Aorta (tissue), 5 donors: ENCODE measurements around the gene CYTIP. TPM values are rescaled to one million over a fixed set of nuclear protein-coding genes. Genes with fewer than 3 reads are reported as not detected.

Source experiments
- ATAC-seq: fragments of 200-7000 bp; cut with Tn5 transposase; one replicate; pipeline ENCODE4 v1.9.1; 2022; ENCODE audit warnings: moderate library complexity; ENCODE audit not compliant: low FRiP score
- DNase-seq, 2 donors: peaks; one replicate each; pipeline ENCODE4 v3.0.0-alpha.2; 2020
- H3K27ac ChIP-seq, 2 donors: one replicate each; pipeline ENCODE4 v1.5.1; 2013; ENCODE audit warnings: low read length in 2 of 2, mild to moderate bottlenecking in 2 of 2, moderate library complexity in 2 of 2, control low read depth in 1 of 2, inconsistent platforms in 1 of 2, low read depth in 1 of 2
- H3K27me3 ChIP-seq, 2 donors: one replicate each; pipeline ENCODE4 v1.6.1; 2013; ENCODE audit warnings: control low read depth in 1 of 2, low read length in 1 of 2, mild to moderate bottlenecking in 1 of 2, moderate library complexity in 1 of 2; ENCODE audit not compliant: insufficient read depth in 2 of 2, control insufficient read depth in 1 of 2
- H3K36me3 ChIP-seq, 2 donors: one replicate each; pipeline ENCODE4 v1.6.1; 2013; ENCODE audit warnings: control low read depth in 1 of 2, low read length in 1 of 2, mild to moderate bottlenecking in 1 of 2; ENCODE audit not compliant: insufficient read depth in 2 of 2, control insufficient read depth in 1 of 2
- H3K4me1 ChIP-seq, 2 donors: one replicate each; pipeline ENCODE4 v1.6.1; 2013; ENCODE audit warnings: low read length in 2 of 2, control low read depth in 1 of 2, mild to moderate bottlenecking in 1 of 2, moderate library complexity in 1 of 2; ENCODE audit not compliant: insufficient read depth in 2 of 2, control insufficient read depth in 1 of 2
- H3K4me3 ChIP-seq, 2 donors: one replicate each; pipeline ENCODE4 v1.5.1; 2013; ENCODE audit warnings: low read length in 2 of 2, control low read depth in 1 of 2, mild to moderate bottlenecking in 1 of 2
- H3K9me3 ChIP-seq: one replicate; pipeline ENCODE4 v1.6.1; 2013; ENCODE audit warnings: mild to moderate bottlenecking, low read length; ENCODE audit not compliant: control insufficient read depth
- WGBS, 2 donors: extraction: QIAGEN DNeasy Blood & Tissue Kit; methylation state at CpG; one replicate each; pipeline ENCODE4 v1.1.7; 2013; 5-methylcytosine and 5-hydroxymethylcytosine counted together
- intact Hi-C, 2 donors: fragments of 100-400 bp; cut with DNase I; formaldehyde crosslinking; loops; one replicate each; pipeline versions ENCODE4 v1.14.2 to v1.15.0; 2022
- polyA plus RNA-seq, 2 donors: library from polyadenylated mRNA; stranded (reverse); fragments of 200-250 nt; gene quantifications; one replicate each; pipeline ENCODE4 v1.2.3, GENCODE V29; 2013
- total RNA-seq, 2 donors: library from RNA; stranded (reverse); fragmentation: NEBNext Ultra II Directional; extraction: Animal tissue kit (Norgen Biotek cat#: 25700); gene quantifications; one replicate each; pipeline ENCODE4 v1.2.1, GENCODE V29; 2021
- donor health status: healthy with polysubstance abuse.
- donor health status: Bipolar disorder and iron deficiency.
- donor health status: DM: no; HTN: no; CAD: no.
- donor health status: DM: no; HTN: no; CAD: no.
- donor health status: DM: yes; HTN: yes; CAD: no.

The CYTIP gene
- total and polyA plus RNA-seq, 4 donors: 1.00 to 21.1 (median 7.5) TPM

- Histone ChIP-seq H3K4me3 (no peak overlapping the region), H3K36me3 (no peaks in the 10 kb centered on the region), H3K27me3 (no peaks in the 10 kb centered on the region), H3K9me3 (peaks cover 2% of the 10 kb centered on the region), H3K4me1 (no peaks in the 10 kb centered on the region), H3K27ac (no peak overlapping the region)
- ATAC-seq: no peak
- WGBS, 2 donors: 58 to 59% methylated on average over 2 of the region's 2 CpGs
- DNase-seq: no peak
- intact Hi-C loops: no loop called here
These were observed 22.5 kb downstream of the CYTIP start for GRCh38 chr2:157421331-157421944.

- DNase-seq: no peak
- peak; percentile 63 for ATAC-seq
- intact Hi-C loops: no loop called here
- no peaks in the 10 kb centered on the region for H3K36me3 ChIP-seq
- WGBS, 2 donors: 35 to 51% methylated on average over 4 of the region's 4 CpGs
- no peaks in the 10 kb centered on the region for H3K27me3 ChIP-seq
- no peak overlapping the region for H3K27ac ChIP-seq
- peaks cover 2% of the 10 kb centered on the region for H3K9me3 ChIP-seq
- no peak overlapping the region for H3K4me3 ChIP-seq
- no peaks in the 10 kb centered on the region for H3K4me1 ChIP-seq
These were observed 23.0 kb downstream of the CYTIP start for GRCh38 chr2:157420771-157421323.

- no peak for ATAC-seq
- no peak overlapping the region for H3K27ac ChIP-seq
- intact Hi-C loops: no loop called here
These were observed 24.8 kb downstream of the CYTIP start for GRCh38 chr2:157419031-157419575.

DNA sequence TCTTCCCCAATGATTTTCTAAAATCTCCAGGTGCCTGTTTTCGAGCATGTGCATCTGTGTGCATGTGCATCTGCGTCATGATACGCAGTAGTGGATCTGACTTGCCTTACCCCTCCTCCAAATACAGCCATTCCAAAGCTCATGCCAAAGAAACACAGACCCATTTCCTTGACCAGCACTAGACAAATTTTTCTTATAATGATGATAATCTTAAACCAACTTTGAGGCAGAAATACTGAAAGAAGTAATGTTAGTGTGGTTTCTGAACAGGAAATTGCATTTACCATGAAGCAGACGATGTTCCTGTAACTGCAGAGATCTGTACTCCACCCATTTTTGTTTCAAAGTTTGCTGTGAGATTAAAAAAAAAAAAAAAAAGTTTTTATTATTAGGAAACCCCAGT lies 25.6 kb downstream of the CYTIP start:
- intact Hi-C loops: no loop called here
- 78% methylated on average over 4 of the region's 4 CpGs for WGBS, 2 donors
- Histone ChIP-seq H3K4me1 (no peaks in the 10 kb centered on the region), H3K9me3 (peaks cover 2% of the 10 kb centered on the region), H3K36me3 (no peaks in the 10 kb centered on the region), H3K27ac (no peak overlapping the region), H3K27me3 (no peaks in the 10 kb centered on the region), H3K4me3 (no peak overlapping the region)
- DNase-seq (no peak), ATAC-seq (no peak)

More at GRCh38 chr2:157419031-157419575, 24.8 kb downstream of the CYTIP start:
- Histone ChIP-seq H3K36me3 (no peaks in the 10 kb centered on the region), H3K27me3 (no peaks in the 10 kb centered on the region), H3K4me3 (no peak overlapping the region), H3K9me3 (peaks cover 2% of the 10 kb centered on the region), H3K4me1 (no peaks in the 10 kb centered on the region)
- no peak for DNase-seq
- 72 to 78% methylated on average over 12 of the region's 12 CpGs for WGBS, 2 donors

DNA sequence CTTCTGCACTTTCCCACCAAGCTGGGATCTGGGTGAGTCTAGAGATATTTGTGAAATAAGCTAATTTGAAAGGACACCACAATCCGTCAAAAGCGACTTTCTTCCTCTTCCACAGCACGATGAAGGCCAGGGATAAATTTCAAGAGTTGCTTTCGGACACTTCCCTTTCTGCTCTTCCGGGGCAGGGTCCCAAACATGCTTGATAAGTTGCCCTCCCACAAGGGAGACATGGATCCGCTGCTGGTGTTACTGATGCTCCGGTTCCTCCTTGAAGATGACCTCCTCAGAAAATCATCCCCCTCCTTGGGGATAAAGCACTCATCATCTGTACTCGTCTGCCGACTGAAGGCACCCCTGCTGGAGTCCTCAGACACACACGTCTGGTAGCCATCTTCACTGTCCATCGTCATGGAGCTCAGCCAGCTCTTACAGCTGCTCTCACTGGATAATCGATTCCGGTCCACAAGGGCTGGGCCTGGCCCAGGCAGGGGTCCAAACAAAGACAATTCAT lies 28.2 kb downstream of the CYTIP start:
- Histone ChIP-seq H3K4me1 (no peaks in the 10 kb centered on the region), H3K36me3 (no peaks in the 10 kb centered on the region)
- intact Hi-C loops: no loop called here

GRCh38 chr2:157414050-157414449 lies 29.8 kb downstream of the CYTIP start:
- H3K4me3 ChIP-seq: no peak overlapping the region
- WGBS, 2 donors: 84 to 93% methylated on average over 1 of the region's 1 CpG
- no peak for ATAC-seq
- no peaks in the 10 kb centered on the region for H3K36me3 ChIP-seq
- no peaks in the 10 kb centered on the region for H3K9me3 ChIP-seq
- intact Hi-C loops: no loop called here
- no peak for DNase-seq
- no peaks in the 10 kb centered on the region for H3K4me1 ChIP-seq
- no peaks in the 10 kb centered on the region for H3K27me3 ChIP-seq
- H3K27ac ChIP-seq: no peak overlapping the region

More for the DNA sequence above, 28.2 kb downstream of the CYTIP start:
- Histone ChIP-seq H3K9me3 (no peaks in the 10 kb centered on the region), H3K27ac (no peak overlapping the region), H3K27me3 (no peaks in the 10 kb centered on the region), H3K4me3 (no peak overlapping the region)
- DNase-seq: no peak
- WGBS, 2 donors: 86 to 88% methylated on average over 13 of the region's 13 CpGs
- peak; percentile 7 for ATAC-seq

- intact Hi-C loops: no loop called here
- H3K36me3 ChIP-seq: no peaks in the 10 kb centered on the region
- no peaks in the 10 kb centered on the region for H3K4me1 ChIP-seq
- ATAC-seq (no peak), DNase-seq (no peak)
- H3K9me3 ChIP-seq: no peaks in the 10 kb centered on the region
- 67 to 71% methylated on average over 4 of the region's 4 CpGs for WGBS, 2 donors
- H3K27ac ChIP-seq: no peak overlapping the region
- H3K27me3 ChIP-seq: no peaks in the 10 kb centered on the region
- H3K4me3 ChIP-seq: no peak overlapping the region
These were observed 30.4 kb downstream of the CYTIP start for GRCh38 chr2:157413326-157414035.

DNA sequence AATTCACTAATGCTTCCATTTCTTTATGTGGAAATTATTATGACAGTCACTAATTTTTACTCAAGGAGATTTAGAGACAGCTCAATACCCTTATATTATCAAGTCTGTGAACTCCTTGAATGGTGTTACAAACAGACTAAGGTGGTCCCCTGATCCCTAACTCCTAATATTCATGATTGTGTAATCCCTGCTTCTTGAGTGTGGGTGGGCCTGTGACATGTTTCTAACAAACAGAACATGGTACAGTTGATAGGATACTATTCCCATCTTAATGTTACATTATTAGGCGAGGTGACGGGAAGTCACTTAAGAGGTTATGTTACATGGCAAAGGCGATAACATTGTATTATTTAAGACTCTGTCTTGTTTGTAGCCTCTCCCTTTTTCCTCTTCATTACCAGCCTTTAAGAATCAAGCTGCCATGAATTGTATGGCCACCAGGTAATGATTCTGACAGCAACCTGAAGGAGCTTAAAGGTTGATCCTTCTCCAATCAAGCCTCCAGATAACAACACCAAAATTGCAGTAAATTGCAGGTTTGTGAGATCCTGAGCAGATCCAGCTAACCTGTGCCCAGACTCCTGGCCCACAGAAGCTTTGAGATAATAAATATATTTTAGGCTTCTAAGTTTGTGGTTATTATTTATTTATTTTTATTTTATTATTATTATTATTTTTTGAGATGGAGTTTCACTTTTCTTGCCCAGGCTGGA lies 32.1 kb downstream of the CYTIP start:
- no peaks in the 10 kb centered on the region for H3K27me3 ChIP-seq
- no peaks in the 10 kb centered on the region for H3K4me1 ChIP-seq
- ATAC-seq (no peak), DNase-seq (no peak)
- H3K36me3 ChIP-seq: no peaks in the 10 kb centered on the region
- intact Hi-C loops: no loop called here
- H3K27ac ChIP-seq: no peak overlapping the region
- no peak overlapping the region for H3K4me3 ChIP-seq
- H3K9me3 ChIP-seq: no peaks in the 10 kb centered on the region
- WGBS, 2 donors: 95 to 97% methylated on average over 3 of the region's 3 CpGs
